Body of pancreas (tissue), 4 donors: ENCODE data around the gene PSD2.

ENCODE experiments used
- POLR2A ChIP-seq, 3 donors: fragments of 450-650 bp; IDR thresholded peaks; one replicate each; pipeline ENCODE4 v1.6.1; 2016; ENCODE audit warnings: antibody characterized with exemption in 3 of 3, mild to moderate bottlenecking in 2 of 3
- TF ChIP-seq, protein P1 (sequence below), 7 experiments: fragments of 450-650 bp in 4 of 7; fragments of 200-600 bp in 3 of 7; sonication (generic) in 3 of 7; IDR thresholded peaks; one replicate each; pipeline ENCODE4 v1.5.1; 2016 to 2019; ENCODE audit warnings: antibody characterized with exemption in 7 of 7

DNA sequence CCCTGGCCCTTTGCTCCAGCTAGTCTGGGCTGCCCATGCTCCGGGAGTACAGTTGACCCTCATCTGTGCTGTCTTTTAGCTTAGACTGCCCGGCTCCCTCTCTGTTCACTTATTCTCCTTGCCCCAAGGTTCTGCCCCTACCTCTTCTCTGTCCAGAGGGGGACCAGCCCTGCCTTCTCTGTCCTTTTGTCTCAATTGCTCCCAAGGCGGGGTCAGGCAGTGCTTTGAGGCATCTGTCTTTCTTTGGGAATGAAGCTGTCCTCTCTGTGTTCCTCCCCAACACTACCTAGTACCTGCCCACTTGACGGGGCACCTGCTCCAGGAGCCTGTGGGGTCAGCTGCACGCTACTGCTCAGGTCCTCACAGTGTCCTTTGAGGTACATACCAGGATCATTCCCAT lies 59.3 kb downstream of the PSD2 start:
- TF ChIP-seq, protein P1, sequence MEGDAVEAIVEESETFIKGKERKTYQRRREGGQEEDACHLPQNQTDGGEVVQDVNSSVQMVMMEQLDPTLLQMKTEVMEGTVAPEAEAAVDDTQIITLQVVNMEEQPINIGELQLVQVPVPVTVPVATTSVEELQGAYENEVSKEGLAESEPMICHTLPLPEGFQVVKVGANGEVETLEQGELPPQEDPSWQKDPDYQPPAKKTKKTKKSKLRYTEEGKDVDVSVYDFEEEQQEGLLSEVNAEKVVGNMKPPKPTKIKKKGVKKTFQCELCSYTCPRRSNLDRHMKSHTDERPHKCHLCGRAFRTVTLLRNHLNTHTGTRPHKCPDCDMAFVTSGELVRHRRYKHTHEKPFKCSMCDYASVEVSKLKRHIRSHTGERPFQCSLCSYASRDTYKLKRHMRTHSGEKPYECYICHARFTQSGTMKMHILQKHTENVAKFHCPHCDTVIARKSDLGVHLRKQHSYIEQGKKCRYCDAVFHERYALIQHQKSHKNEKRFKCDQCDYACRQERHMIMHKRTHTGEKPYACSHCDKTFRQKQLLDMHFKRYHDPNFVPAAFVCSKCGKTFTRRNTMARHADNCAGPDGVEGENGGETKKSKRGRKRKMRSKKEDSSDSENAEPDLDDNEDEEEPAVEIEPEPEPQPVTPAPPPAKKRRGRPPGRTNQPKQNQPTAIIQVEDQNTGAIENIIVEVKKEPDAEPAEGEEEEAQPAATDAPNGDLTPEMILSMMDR (IDR thresholded peaks at IDR 0.05) = no peak
- no peak for TF ChIP-seq POLR2A (IDR thresholded peaks at IDR 0.05)
